IPS-18c (cell line): ENCODE measurements around the gene CSPG4.
"Not testable (repeated sequence)": the region's sequence is repeated elsewhere in the genome, so short reads cannot be mapped to it uniquely, and the experiment has no call there.

Experiments
- H3K4me3 ChIP-seq: 2 replicates; pipeline ENCODE4 v1.7.0; 2013; ENCODE audit warnings: low read depth, mild to moderate bottlenecking, low read length, moderate library complexity; ENCODE audit not compliant: insufficient read depth
- H3K9me3 ChIP-seq: one replicate; pipeline ENCODE4 v1.6.1; 2013; ENCODE audit warnings: mild to moderate bottlenecking, low read length, moderate library complexity; ENCODE audit not compliant: control insufficient read depth, insufficient read depth

CSPG4 gene

GRCh38 chr15:75699961-75700874 is 12.4 kb downstream of the CSPG4 start:
- not testable (repeated sequence) for H3K9me3 ChIP-seq, H3K4me3 ChIP-seq

GRCh38 chr15:75699517-75699916 is 13.1 kb downstream of the CSPG4 start:
- H3K4me3 ChIP-seq, H3K9me3 ChIP-seq: not testable (repeated sequence)

- not testable (repeated sequence) for H3K9me3 ChIP-seq
These were observed 14.5 kb downstream of the CSPG4 start for GRCh38 chr15:75697974-75698747.

GRCh38 chr15:75697523-75697922 is 15.1 kb downstream of the CSPG4 start:
- H3K9me3 ChIP-seq = no peaks in the 10 kb centered on the region

More at GRCh38 chr15:75697974-75698747, 14.5 kb downstream of the CSPG4 start:
- not testable (repeated sequence) for H3K4me3 ChIP-seq

GRCh38 chr15:75696854-75697259 is 15.8 kb downstream of the CSPG4 start:
- no peaks in the 10 kb centered on the region for H3K9me3 ChIP-seq
- H3K4me3 ChIP-seq = no peak overlapping the region

More at GRCh38 chr15:75697523-75697922, 15.1 kb downstream of the CSPG4 start:
- no peak overlapping the region for H3K4me3 ChIP-seq

- Histone ChIP-seq H3K4me3 (no peak overlapping the region), H3K9me3 (no peaks in the 10 kb centered on the region)
These were observed 16.3 kb downstream of the CSPG4 start for GRCh38 chr15:75696311-75696720.

- H3K4me3 ChIP-seq = no peak overlapping the region
- H3K9me3 ChIP-seq = no peaks in the 10 kb centered on the region
These were observed 16.9 kb downstream of the CSPG4 start for GRCh38 chr15:75695634-75696310.

- Histone ChIP-seq H3K9me3 (no peaks in the 10 kb centered on the region), H3K4me3 (no peak overlapping the region)
These were observed 17.4 kb downstream of the CSPG4 start for GRCh38 chr15:75695220-75695619.

- H3K9me3 ChIP-seq = no peaks in the 10 kb centered on the region
- H3K4me3 ChIP-seq = no peak overlapping the region
These were observed 18.1 kb downstream of the CSPG4 start for GRCh38 chr15:75694241-75695182.

GRCh38 chr15:75693501-75694240 is 19.0 kb downstream of the CSPG4 start:
- Histone ChIP-seq H3K4me3 (no peak overlapping the region), H3K9me3 (no peaks in the 10 kb centered on the region)

- H3K9me3 ChIP-seq, H3K4me3 ChIP-seq: not testable (repeated sequence)
These were observed 19.6 kb downstream of the CSPG4 start for GRCh38 chr15:75693028-75693427.

GRCh38 chr15:75692311-75692710 is 20.3 kb downstream of the CSPG4 start:
- not testable (repeated sequence) for H3K4me3 ChIP-seq, H3K9me3 ChIP-seq

GRCh38 chr15:75689429-75689828 is 23.2 kb downstream of the CSPG4 start:
- not testable (repeated sequence) for H3K9me3 ChIP-seq, H3K4me3 ChIP-seq

GRCh38 chr15:75688831-75689230 is 23.8 kb downstream of the CSPG4 start:
- Histone ChIP-seq H3K4me3 (no peak overlapping the region), H3K9me3 (no peaks in the 10 kb centered on the region)

- H3K4me3 ChIP-seq = no peak overlapping the region
These were observed 24.4 kb downstream of the CSPG4 start for GRCh38 chr15:75688278-75688557.

More at GRCh38 chr15:75688278-75688557, 24.4 kb downstream of the CSPG4 start:
- H3K9me3 ChIP-seq = no peaks in the 10 kb centered on the region
